Transverse colon (tissue), 4 donors: Measurements from ENCODE around the gene PDZD7. TPM values are rescaled to one million over a fixed set of nuclear protein-coding genes. Genes with fewer than 3 reads are reported as not detected.
"Not testable (repeated sequence)": the region's sequence is repeated elsewhere in the genome, so short reads cannot be mapped to it uniquely, and the experiment has no call there.

ENCODE experiments used
- DNase-seq: peaks from one replicate; pipeline ENCODE4 v3.0.0-alpha.2; 2019
- H3K27ac ChIP-seq, 4 donors: fragments of 200-600 bp; sonication (generic); 2 replicates each; pipeline ENCODE4 v1.5.1; 2016 to 2018; ENCODE audit warnings: inconsistent platforms in 4 of 4
- H3K27me3 ChIP-seq: fragments of 200-600 bp; sonication (generic); 2 replicates; pipeline ENCODE4 v1.5.1; 2017; ENCODE audit warnings: inconsistent platforms
- H3K36me3 ChIP-seq, 4 donors: fragments of 200-600 bp; sonication (generic); 2 replicates each; pipeline ENCODE4 v1.5.1; 2017 to 2019; ENCODE audit warnings: inconsistent platforms in 4 of 4
- H3K4me1 ChIP-seq, 4 donors: fragments of 200-600 bp; sonication (generic); 2 replicates each; pipeline ENCODE4 v1.5.1; 2017 to 2020; ENCODE audit warnings: inconsistent platforms in 4 of 4
- H3K4me3 ChIP-seq, 4 donors: fragments of 200-600 bp; sonication (generic); 1 replicate in 1 of 4; 2 replicates in 3 of 4; pipeline versions ENCODE4 v1.5.1 to v1.6.1; 2017 to 2019; ENCODE audit warnings: inconsistent platforms in 4 of 4
- H3K9me3 ChIP-seq, 2 donors: fragments of 200-600 bp; sonication (generic); 2 replicates each; pipeline ENCODE4 v1.5.1; 2017 to 2019; ENCODE audit warnings: inconsistent platforms in 2 of 2
- CTCF ChIP-seq, 5 experiments: fragments of 200-600 bp in 3 of 5; fragments of 450-650 bp in 2 of 5; sonication (generic) in 3 of 5; IDR thresholded peaks; 1 replicate in 2 of 5; 2 replicates in 3 of 5; pipeline ENCODE4 v1.5.1; 2016 to 2017; ENCODE audit warnings: antibody characterized with exemption in 5 of 5, inconsistent platforms in 3 of 5, mild to moderate bottlenecking in 2 of 5, moderate library complexity in 1 of 5
- EP300 ChIP-seq: sonication (generic); formaldehyde crosslinking; IDR thresholded peaks from one replicate; pipeline ENCODE4 v1.6.1; 2017; ENCODE audit warnings: antibody characterized with exemption, low read depth
- POLR2A ChIP-seq: fragments of 450-650 bp; IDR thresholded peaks from one replicate; pipeline ENCODE4 v1.6.1; 2016; ENCODE audit warnings: antibody characterized with exemption, mild to moderate bottlenecking, moderate library complexity
- POLR2AphosphoS5 ChIP-seq, 3 donors: sonication (generic); formaldehyde crosslinking; IDR thresholded peaks; one replicate each; pipeline ENCODE4 v1.6.1; 2016; ENCODE audit warnings: antibody characterized with exemption in 3 of 3
- WGBS, 2 donors: methylation state at CpG; one replicate each; pipeline ENCODE4 v1.1.5; 2018; ENCODE audit warnings: low coverage in 1 of 2; 5-methylcytosine and 5-hydroxymethylcytosine counted together
- in situ Hi-C, 4 donors: fragments of 200-750 bp; cut with MboI; loops; one replicate each; pipeline versions ENCODE4 v1.15.0 to v1.15.1; 2017; ENCODE audit warnings: low sequenced_read_pairs in 3 of 4, low pct_ligation_motif_present in 1 of 4, low pct_unique_long_range_greater_than_20kb in 1 of 4
- intact Hi-C: fragments of 100-400 bp; cut with DNase I; formaldehyde crosslinking; loops from one replicate; pipeline ENCODE4 v1.15.1; 2023; ENCODE audit warnings: low total_unique reads
- total RNA-seq, 4 donors: library from RNA; depleted of rRNA; stranded (reverse); fragments of >200 nt; gene quantifications; one replicate each; pipeline ENCODE4 v1.1.0, GENCODE V29; 2016

The PDZD7 gene
- total RNA-seq, 4 donors from 2014 or later: 0.27 to 2.0 (median 0.64) TPM; not detected in 1

- Histone ChIP-seq H3K4me3 (no peak overlapping the region), H3K27me3 (no peaks in the 10 kb centered on the region), H3K36me3 (peaks cover 0 to 8% (median 3%) of the 10 kb centered on the region in 4 donors), H3K4me1 (peaks cover 5 to 25% (median 18%) of the 10 kb centered on the region in 4 donors), H3K27ac (no peak overlapping the region), H3K9me3 (no peaks in the 10 kb centered on the region)
- DNase-seq: no peak
- WGBS, 2 donors: 76% methylated on average over 6 of the region's 7 CpGs; no CpG with 5 or more reads in 1 of the 2 donors
- intact Hi-C loops: no loop called here
- TF ChIP-seq POLR2A (no peak), EP300 (no peak)
- in situ Hi-C loops: no loop called here
Measured at GRCh38 chr10:101036726-101037125, 5.8 kb upstream of the PDZD7 start.

GRCh38 chr10:101035916-101036702 lies 5.2 kb upstream of the PDZD7 start:
- intact Hi-C loops: no loop called here
- TF ChIP-seq POLR2A (no peak), POLR2AphosphoS5 (IDR thresholded peaks at IDR 0.05) (no peak), EP300 (no peak), CTCF (IDR thresholded peaks at IDR 0.05) (no peak)
- in situ Hi-C loops: no loop called here
- Histone ChIP-seq H3K27me3 (no peaks in the 10 kb centered on the region), H3K4me1 (peaks cover 5 to 25% (median 16%) of the 10 kb centered on the region in 4 donors), H3K36me3 (peaks cover 0 to 8% (median 3%) of the 10 kb centered on the region in 4 donors), H3K27ac (no peak overlapping the region), H3K9me3 (no peaks in the 10 kb centered on the region), H3K4me3 (no peak overlapping the region)
- DNase-seq: no peak
- WGBS, 2 donors: 75 to 80% methylated on average over 6 of the region's 10 CpGs

GRCh38 chr10:101035314-101035713 lies 4.4 kb upstream of the PDZD7 start:
- WGBS, 2 donors: 95% methylated on average over 6 of the region's 7 CpGs; no CpG with 5 or more reads in 1 of the 2 donors
- Histone ChIP-seq H3K4me1 (peaks cover 10 to 26% (median 20%) of the 10 kb centered on the region in 4 donors), H3K27ac (no peak overlapping the region), H3K27me3 (no peaks in the 10 kb centered on the region), H3K9me3 (no peaks in the 10 kb centered on the region), H3K36me3 (peaks cover 0 to 8% (median 3%) of the 10 kb centered on the region in 4 donors), H3K4me3 (no peak overlapping the region)
- in situ Hi-C loops: no loop called here
- TF ChIP-seq POLR2AphosphoS5 (IDR thresholded peaks at IDR 0.05) (no peak), POLR2A (no peak), EP300 (no peak), CTCF (IDR thresholded peaks at IDR 0.05) (no peak)
- DNase-seq: no peak
- intact Hi-C loops: no loop called here

GRCh38 chr10:101034404-101034803 lies 3.5 kb upstream of the PDZD7 start:
- intact Hi-C loops, H3K4me3 ChIP-seq, H3K27ac ChIP-seq, DNase-seq, H3K36me3 ChIP-seq, in situ Hi-C loops, H3K27me3 ChIP-seq, H3K9me3 ChIP-seq: not testable (repeated sequence)
- WGBS, 2 donors: 89% methylated on average over 4 of the region's 4 CpGs; no CpG with 5 or more reads in 1 of the 2 donors
- peaks cover 10 to 29% (median 20%) of the 10 kb centered on the region in 4 donors for H3K4me1 ChIP-seq

- no peaks in the 10 kb centered on the region for H3K9me3 ChIP-seq
- intact Hi-C loops: no loop called here
- H3K36me3 ChIP-seq: peaks cover 0 to 8% (median 3%) of the 10 kb centered on the region in 4 donors
- no peak for TF ChIP-seq POLR2A
- no peak for TF ChIP-seq CTCF (IDR thresholded peaks at IDR 0.05)
- no peak for TF ChIP-seq POLR2AphosphoS5 (IDR thresholded peaks at IDR 0.05)
- TF ChIP-seq EP300: no peak
- no peak for DNase-seq
- peaks cover 10 to 29% (median 20%) of the 10 kb centered on the region in 4 donors for H3K4me1 ChIP-seq
- 75 to 100% methylated on average over 2 to 3 of the region's 3 CpGs for WGBS, 2 donors
- H3K27me3 ChIP-seq: no peaks in the 10 kb centered on the region
- in situ Hi-C loops: no loop called here
- H3K4me3 ChIP-seq: peak overlapping the region in 1 of 4 donors; percentile 76
- H3K27ac ChIP-seq: peak overlapping the region; percentile 91 to 97 (median 95)
Measured at GRCh38 chr10:101033276-101033675, 2.3 kb upstream of the PDZD7 start.
